Natural killer cell (primary cell): ENCODE results near the gene CUL5. TPM values are rescaled to one million over a fixed set of nuclear protein-coding genes. Genes with fewer than 3 reads are reported as not detected.

Experiments
- ATAC-seq, 3 donors: fragments of 150-1000 bp in 2 of 3; fragments of 200-7000 bp in 1 of 3; cut with Tn5 transposase; 1 replicate in 1 of 3; 2 replicates in 2 of 3; pipeline ENCODE4 v1.10.0; 2021; ENCODE audit warnings: mild to moderate bottlenecking in 2 of 3, moderate library complexity in 2 of 3
- DNase-seq, 2 donors: peaks; one replicate each; pipeline versions ENCODE4 v3.0.0 to v3.0.0-alpha.2; 2013 to 2021; ENCODE audit warnings: mixed read lengths in 1 of 2
- H3K27ac ChIP-seq: one replicate; pipeline ENCODE4 v1.5.1; 2013; ENCODE audit warnings: mild to moderate bottlenecking, low read length
- H3K27me3 ChIP-seq: one replicate; pipeline ENCODE4 v1.6.1; 2013; ENCODE audit warnings: low read length; ENCODE audit not compliant: control insufficient read depth, insufficient read depth
- H3K36me3 ChIP-seq: one replicate; pipeline ENCODE4 v1.6.1; 2013; ENCODE audit warnings: low read length; ENCODE audit not compliant: control insufficient read depth, insufficient read depth
- H3K4me1 ChIP-seq: one replicate; pipeline ENCODE4 v1.6.1; 2013; ENCODE audit warnings: low read length; ENCODE audit not compliant: control insufficient read depth, insufficient read depth
- H3K4me3 ChIP-seq: one replicate; pipeline ENCODE4 v1.5.1; 2013; ENCODE audit warnings: low read length
- H3K9me3 ChIP-seq: one replicate; pipeline ENCODE4 v1.6.1; 2013; ENCODE audit warnings: low read length; ENCODE audit not compliant: control insufficient read depth, insufficient read depth
- H3K27ac Mint-ChIP-seq, 2 donors: one replicate each; pipeline ENCODE4 v1.8.0; 2022; ENCODE audit warnings: mild to moderate bottlenecking in 2 of 2, mixed read lengths in 2 of 2, moderate library complexity in 1 of 2
- H3K27me3 Mint-ChIP-seq, 2 donors: one replicate each; pipeline ENCODE4 v1.8.0; 2022; ENCODE audit warnings: low read depth in 2 of 2, mixed read lengths in 2 of 2
- H3K36me3 Mint-ChIP-seq: one replicate; pipeline ENCODE4 v1.8.0; 2022; ENCODE audit warnings: mixed read lengths
- H3K4me1 Mint-ChIP-seq, 2 donors: one replicate each; pipeline ENCODE4 v1.8.0; 2022; ENCODE audit warnings: mixed read lengths in 2 of 2
- H3K4me3 Mint-ChIP-seq: one replicate; pipeline ENCODE4 v1.8.0; 2022; ENCODE audit warnings: mild to moderate bottlenecking, moderate library complexity, mixed read lengths
- H3K9me3 Mint-ChIP-seq, 2 donors: one replicate each; pipeline ENCODE4 v1.8.0; 2022; ENCODE audit warnings: mixed read lengths in 2 of 2
- CTCF ChIP-seq: fragments of 200-600 bp; IDR thresholded peaks from one replicate; pipeline ENCODE4 v1.8.0; 2022; ENCODE audit warnings: antibody characterized with exemption
- WGBS: methylation state at CpG from one replicate; pipeline ENCODE4 v1.1.7; 2013; ENCODE audit warnings: missing lambda C conversion rate; ENCODE audit not compliant: insufficient coverage; 5-methylcytosine and 5-hydroxymethylcytosine counted together
- intact Hi-C: fragments of 100-400 bp; cut with micrococcal nuclease; formaldehyde crosslinking; loops from one replicate; pipeline ENCODE4 v1.14.2; 2022
- total RNA-seq, 4 donors: library from RNA; stranded (reverse); fragments of 120-200 nt in 1 of 4; gene quantifications; one replicate each; pipeline versions ENCODE4 v1.2.3 to v1.2.4, GENCODE V29; 2013 to 2022

CUL5 gene
- total RNA-seq, 3 donors from 2014 or later (not counting 1 experiment from before 2014, with no cell fraction given) = 59.1 to 68.3 (median 60.2) TPM

- TF ChIP-seq CTCF = no peak
- peaks cover 21 to 25% of the 10 kb centered on the region in 2 donors for H3K4me1 Mint-ChIP-seq
- no peaks in the 10 kb centered on the region for H3K36me3 Mint-ChIP-seq
- DNase-seq (no peak), ATAC-seq (no peak)
- intact Hi-C loops = loop anchor here (2.0 kb wide), 1 partner anchor 459 kb away; the partner anchor contains the start of gene C11orf65
- Histone ChIP-seq H3K9me3 (no peaks in the 10 kb centered on the region), H3K36me3 (no peaks in the 10 kb centered on the region), H3K4me1 (peaks cover 3% of the 10 kb centered on the region), H3K4me3 (no peak overlapping the region), H3K27ac (no peak overlapping the region), H3K27me3 (no peaks in the 10 kb centered on the region)
- 96% methylated on average over 18 of the region's 18 CpGs for WGBS
- H3K4me3 Mint-ChIP-seq = peak overlapping the region; percentile 99
- peak overlapping the region; percentile 98 for H3K27ac Mint-ChIP-seq
- peaks cover 0 to 3% of the 10 kb centered on the region in 2 donors for H3K27me3 Mint-ChIP-seq
- H3K9me3 Mint-ChIP-seq = no peaks in the 10 kb centered on the region
Observed at GRCh38 chr11:108007819-108008218, 879 bp upstream of the CUL5 start.

- H3K9me3 Mint-ChIP-seq = no peaks in the 10 kb centered on the region
Observed at GRCh38 chr11:108009497-108010370, 1.0 kb downstream of the CUL5 start.

GRCh38 chr11:108012139-108012725 lies 3.5 kb downstream of the CUL5 start:
- Histone ChIP-seq H3K9me3 (no peaks in the 10 kb centered on the region), H3K4me1 (peaks cover 11% of the 10 kb centered on the region), H3K27ac (no peak overlapping the region), H3K27me3 (no peaks in the 10 kb centered on the region), H3K36me3 (peaks cover under 1% of the 10 kb centered on the region), H3K4me3 (no peak overlapping the region)
- TF ChIP-seq CTCF = no peak
- ATAC-seq (no peak), DNase-seq (no peak)
- no peaks in the 10 kb centered on the region for H3K27me3 Mint-ChIP-seq
- H3K4me1 Mint-ChIP-seq = peaks cover 45 to 47% of the 10 kb centered on the region in 2 donors
- no peak overlapping the region for H3K4me3 Mint-ChIP-seq
- intact Hi-C loops = no loop called here
- H3K27ac Mint-ChIP-seq = no peak overlapping the region
- no peaks in the 10 kb centered on the region for H3K9me3 Mint-ChIP-seq
- WGBS = 95% methylated on average over 3 of the region's 5 CpGs
- no peaks in the 10 kb centered on the region for H3K36me3 Mint-ChIP-seq

More at GRCh38 chr11:108009497-108010370, 1.0 kb downstream of the CUL5 start:
- Histone ChIP-seq H3K9me3 (no peaks in the 10 kb centered on the region), H3K36me3 (no peaks in the 10 kb centered on the region), H3K27ac (peak overlapping the region; percentile 93), H3K27me3 (no peaks in the 10 kb centered on the region), H3K4me3 (peak overlapping the region; percentile 90), H3K4me1 (peaks cover 3% of the 10 kb centered on the region)
- DNase-seq (no peak), ATAC-seq (peak in 1 of 3 donors; percentile 8)
- Mint-ChIP-seq H3K4me1 (peaks cover 21 to 25% of the 10 kb centered on the region in 2 donors), H3K27me3 (no peaks in the 10 kb centered on the region), H3K27ac (peak overlapping the region; percentile 98), H3K36me3 (no peaks in the 10 kb centered on the region), H3K4me3 (peak overlapping the region; percentile 99)
- 3% methylated on average over 31 of the region's 31 CpGs for WGBS
- intact Hi-C loops = loop anchor here (2.0 kb wide), 1 partner anchor 457 kb away; the partner anchor contains the start of gene C11orf65
- TF ChIP-seq CTCF = no peak
